Esophagus squamous epithelium (tissue), 5 donors: ENCODE measurements around the gene FBXL5. TPM values are rescaled to one million over a fixed set of nuclear protein-coding genes. Genes with fewer than 3 reads are reported as not detected.
"Not testable (repeated sequence)": the region's sequence is repeated elsewhere in the genome, so short reads cannot be mapped to it uniquely, and the experiment has no call there.

ENCODE experiments used
- DNase-seq: peaks from one replicate; lab custom pipeline; 2025; lab: John Stamatoyannopoulos, UW
- H3K27ac ChIP-seq, 4 donors: fragments of 200-600 bp; sonication (generic); one replicate each; pipeline ENCODE4 v1.5.1; 2016 to 2019; ENCODE audit warnings: mild to moderate bottlenecking in 1 of 4
- H3K27me3 ChIP-seq, 4 donors: fragments of 200-600 bp; sonication (generic); 1 replicate in 3 of 4; 2 replicates in 1 of 4; pipeline versions ENCODE4 v1.5.1 to v1.6.0; 2017 to 2021; ENCODE audit warnings: antibody characterized with exemption in 1 of 4
- H3K36me3 ChIP-seq, 3 donors: fragments of 200-600 bp; sonication (generic); one replicate each; pipeline ENCODE4 v1.5.1; 2016 to 2019
- H3K4me1 ChIP-seq, 3 donors: fragments of 200-600 bp; sonication (generic); one replicate each; pipeline ENCODE4 v1.5.1; 2017 to 2019
- H3K4me3 ChIP-seq, 4 donors: fragments of 200-600 bp; sonication (generic); 1 replicate in 3 of 4; 2 replicates in 1 of 4; pipeline ENCODE4 v1.5.1; 2016 to 2019; ENCODE audit warnings: mild to moderate bottlenecking in 2 of 4, moderate library complexity in 1 of 4
- H3K9me3 ChIP-seq, 3 donors: fragments of 200-600 bp; sonication (generic); one replicate each; pipeline ENCODE4 v1.5.1; 2016 to 2019
- CTCF ChIP-seq, 6 experiments: fragments of 450-650 bp in 4 of 6; fragments of 200-600 bp in 2 of 6; sonication (generic) in 2 of 6; IDR thresholded peaks; one replicate each; pipeline ENCODE4 v1.5.1; 2016 to 2019; ENCODE audit warnings: antibody characterized with exemption in 6 of 6, mild to moderate bottlenecking in 4 of 6, moderate library complexity in 4 of 6
- POLR2A ChIP-seq, 4 donors: fragments of 450-650 bp; IDR thresholded peaks; one replicate each; pipeline ENCODE4 v1.6.1; 2017; ENCODE audit warnings: antibody characterized with exemption in 4 of 4, mild to moderate bottlenecking in 4 of 4, moderate library complexity in 3 of 4
- WGBS, 2 donors: methylation state at CpG; one replicate each; pipeline ENCODE4 v1.1.5; 2018; 5-methylcytosine and 5-hydroxymethylcytosine counted together
- intact Hi-C: fragments of 100-400 bp; cut with DNase I; formaldehyde crosslinking; loops from one replicate; pipeline ENCODE4 v1.15.0; 2022
- total RNA-seq, 4 donors: library from RNA; depleted of rRNA; stranded (reverse); fragments of >200 nt; gene quantifications; one replicate each; pipeline ENCODE4 v1.1.0, GENCODE V29; 2016
- donor health status: DM: yes; HTN: yes; CAD: no.

FBXL5 gene
- total RNA-seq, 4 donors from 2014 or later = 39.2 to 119 (median 72.3) TPM

DNA sequence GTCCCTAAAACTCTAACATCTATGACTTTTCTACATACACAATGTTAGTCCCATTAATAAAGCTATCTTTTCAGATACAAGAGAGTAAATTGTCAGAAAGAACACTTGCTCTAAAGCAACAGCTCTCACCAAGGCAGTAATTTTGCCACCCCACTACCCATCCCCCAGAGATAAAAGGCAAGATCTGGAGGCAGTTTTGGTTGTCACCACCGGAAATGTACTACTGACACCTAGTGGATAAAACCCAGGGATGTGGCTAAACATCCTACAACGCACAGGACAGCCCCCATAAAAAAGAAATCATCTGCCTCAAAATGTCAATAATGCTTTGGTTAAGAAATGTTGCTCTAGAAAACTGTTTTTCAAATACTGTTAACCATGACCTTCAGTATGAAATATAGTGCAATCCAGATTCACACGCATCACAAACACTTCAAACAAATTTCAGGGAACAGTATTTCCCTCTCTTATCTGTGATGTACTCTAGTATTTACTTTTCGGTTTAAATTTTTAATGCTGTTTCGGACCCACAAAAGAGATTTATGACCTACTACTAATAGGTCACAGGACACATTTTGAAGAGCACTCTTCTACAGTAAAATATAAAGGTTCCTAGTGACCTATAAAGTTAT lies 5.1 kb downstream of the FBXL5 start:
- peak; percentile 31 to 72 (median 61) for TF ChIP-seq CTCF (IDR thresholded peaks at IDR 0.05)
- TF ChIP-seq POLR2A (IDR thresholded peaks at IDR 0.05) = no peak
- H3K4me1 ChIP-seq = peaks cover 23 to 88% (median 47%) of the 10 kb centered on the region in 3 donors
- 37 to 41% methylated on average over 5 of the region's 5 CpGs for WGBS, 2 donors
- intact Hi-C loops = loop anchor here (10.0 kb wide), 1 partner anchor 165 kb away; no protein-coding TSS in a partner anchor
- peak overlapping the region in 2 of 4 donors; percentile 3 to 27 for H3K4me3 ChIP-seq
- no peak for DNase-seq
- H3K27me3 ChIP-seq = no peaks in the 10 kb centered on the region
- H3K27ac ChIP-seq = peak overlapping the region in 3 of 4 donors; percentile 20 to 42 (median 25)
- H3K36me3 ChIP-seq = no peaks in the 10 kb centered on the region
- no peaks in the 10 kb centered on the region for H3K9me3 ChIP-seq

DNA sequence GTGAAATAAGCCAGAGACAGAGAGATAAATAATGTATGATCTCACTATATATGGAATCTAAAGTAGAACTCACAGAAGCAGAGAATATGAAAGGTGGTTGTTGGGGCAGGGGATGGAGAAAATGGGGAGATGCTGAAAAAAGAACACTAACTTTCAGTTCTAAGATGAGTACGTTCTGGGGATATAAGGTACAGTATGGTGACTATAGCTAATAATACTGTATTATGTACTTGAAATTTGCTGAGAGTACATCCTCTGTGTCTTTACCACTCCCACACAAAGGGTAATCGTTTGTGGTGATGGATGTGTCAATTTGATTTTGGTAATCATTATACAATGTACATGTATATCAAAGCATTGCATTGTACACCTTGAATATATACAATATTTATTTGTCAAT lies 6.6 kb downstream of the FBXL5 start:
- TF ChIP-seq POLR2A (IDR thresholded peaks at IDR 0.05) (no peak), CTCF (IDR thresholded peaks at IDR 0.05) (no peak)
- Histone ChIP-seq H3K27ac (no peak overlapping the region), H3K9me3 (no peaks in the 10 kb centered on the region), H3K4me3 (no peak overlapping the region), H3K27me3 (no peaks in the 10 kb centered on the region), H3K36me3 (peaks cover 0 to 2% (median 0%) of the 10 kb centered on the region in 3 donors), H3K4me1 (peaks cover 23 to 92% (median 47%) of the 10 kb centered on the region in 3 donors)
- intact Hi-C loops = loop anchor here (10.0 kb wide), 1 partner anchor 164 kb away; no protein-coding TSS in a partner anchor
- no peak for DNase-seq
- WGBS, 2 donors = 43 to 67% methylated on average over 2 of the region's 2 CpGs

- Histone ChIP-seq H3K27ac (no peak overlapping the region), H3K36me3 (peaks cover 0 to 87% (median 25%) of the 10 kb centered on the region in 3 donors), H3K27me3 (no peaks in the 10 kb centered on the region), H3K4me3 (no peak overlapping the region), H3K9me3 (no peaks in the 10 kb centered on the region), H3K4me1 (peaks cover 0 to 32% (median 4%) of the 10 kb centered on the region in 3 donors)
- intact Hi-C loops = no loop called here
- DNase-seq = no peak
- WGBS, 2 donors = 88 to 93% methylated on average over 6 of the region's 6 CpGs
- TF ChIP-seq POLR2A (IDR thresholded peaks at IDR 0.05) (no peak), CTCF (IDR thresholded peaks at IDR 0.05) (no peak)
Measured at GRCh38 chr4:15638418-15638817, 16.7 kb downstream of the FBXL5 start.

- Histone ChIP-seq H3K27me3 (no peaks in the 10 kb centered on the region), H3K4me1 (peaks cover 0 to 21% (median 0%) of the 10 kb centered on the region in 3 donors), H3K4me3 (no peak overlapping the region), H3K27ac (peak overlapping the region in 2 of 4 donors; percentile 19 to 43), H3K36me3 (peaks cover 0 to 96% (median 25%) of the 10 kb centered on the region in 3 donors), H3K9me3 (no peaks in the 10 kb centered on the region)
- 86 to 89% methylated on average over 1 of the region's 1 CpG for WGBS, 2 donors
- intact Hi-C loops = no loop called here
- TF ChIP-seq POLR2A (IDR thresholded peaks at IDR 0.05) (no peak), CTCF (IDR thresholded peaks at IDR 0.05) (no peak)
- no peak for DNase-seq
Measured at GRCh38 chr4:15636818-15637217, 18.3 kb downstream of the FBXL5 start.

DNA sequence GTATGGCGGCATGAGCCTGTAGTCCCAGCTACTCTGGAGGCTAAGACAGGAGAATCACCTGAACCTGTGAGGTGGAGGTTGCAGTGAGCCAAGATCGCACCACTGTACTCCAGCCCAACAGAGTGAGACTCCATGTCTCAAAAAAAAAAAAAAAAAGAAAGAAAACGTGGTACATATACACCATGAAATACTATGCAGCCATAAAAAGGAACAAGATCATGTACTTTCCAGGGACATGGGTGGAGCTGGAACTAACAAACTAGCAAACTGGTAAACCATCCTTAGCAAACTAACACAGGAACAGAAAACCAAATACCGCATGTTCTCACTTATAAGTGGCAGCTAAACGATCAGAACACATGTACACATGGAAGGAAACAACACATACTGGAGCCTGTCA lies 37.8 kb downstream of the FBXL5 start:
- DNase-seq, H3K27me3 ChIP-seq, H3K27ac ChIP-seq, intact Hi-C loops, H3K4me3 ChIP-seq: not testable (repeated sequence)
- H3K9me3 ChIP-seq = peaks cover 0 to 16% (median 0%) of the 10 kb centered on the region in 3 donors
- peaks cover 0 to 13% (median 0%) of the 10 kb centered on the region in 3 donors for H3K4me1 ChIP-seq
- WGBS, 2 donors = 96% methylated on average over 5 of the region's 5 CpGs
- peaks cover 0 to 70% (median 4%) of the 10 kb centered on the region in 3 donors for H3K36me3 ChIP-seq

- DNase-seq, H3K9me3 ChIP-seq, H3K4me3 ChIP-seq, H3K27ac ChIP-seq, H3K27me3 ChIP-seq, intact Hi-C loops: not testable (repeated sequence)
- Histone ChIP-seq H3K4me1 (peaks cover 0 to 13% (median 0%) of the 10 kb centered on the region in 3 donors), H3K36me3 (peaks cover 0 to 75% (median 4%) of the 10 kb centered on the region in 3 donors)
- no CpG with 5 or more reads among the region's 24 CpGs for WGBS, 2 donors
Measured at GRCh38 chr4:15614891-15615290, 40.3 kb downstream of the FBXL5 start.
